ENCODE data around the gene PGAM2.
"Not testable (repeated sequence)": the region's sequence is repeated elsewhere in the genome, so short reads cannot be mapped to it uniquely, and the experiment has no call there.

The PGAM2 gene

DNA sequence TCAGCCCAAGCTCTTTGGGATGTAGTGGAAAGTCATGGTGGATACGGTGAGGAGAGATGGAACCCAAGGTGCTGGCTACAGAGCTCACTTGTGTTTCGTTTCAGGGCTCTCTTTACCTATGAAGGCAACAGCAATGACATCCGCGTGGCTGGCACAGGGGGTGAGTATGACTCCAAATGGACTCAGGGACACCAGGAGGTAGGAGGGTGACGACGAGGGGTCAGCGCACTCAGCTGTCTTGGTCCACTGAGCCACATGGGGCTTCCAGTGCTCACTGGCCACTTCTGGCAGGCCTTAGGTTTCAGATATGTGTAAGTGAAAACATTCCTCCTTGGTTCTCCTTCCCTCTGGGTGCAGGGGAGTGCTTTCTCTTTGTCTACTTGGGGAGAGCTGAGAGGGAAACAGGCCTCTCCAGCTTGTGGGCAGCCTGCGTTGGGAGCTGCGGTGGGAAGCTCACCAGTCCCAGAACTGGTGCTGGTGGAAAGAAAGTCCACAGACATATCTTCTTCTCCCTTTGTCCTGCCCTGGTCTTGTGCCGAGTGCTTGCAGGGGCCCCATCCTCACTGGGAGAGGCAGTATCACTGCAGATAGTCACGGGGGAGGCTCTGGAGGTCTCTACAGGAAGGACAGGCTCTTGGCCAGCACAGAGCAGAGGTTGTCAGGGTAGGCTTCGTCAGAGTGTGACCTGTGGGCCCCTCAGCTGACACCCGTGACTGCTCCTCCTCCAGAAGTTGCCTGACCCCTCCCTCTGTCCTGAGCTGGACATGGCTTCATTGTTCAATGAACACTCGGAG lies 15.0 kb downstream of the PGAM2 start:
- DNase-seq (ENCODE audit: low read depth) = no peak

- DNase-seq (ENCODE audit: low read depth) = no peak
Measured at GRCh38 chr7:44048031-44048795, 17.2 kb downstream of the PGAM2 start.

- DNase-seq (ENCODE audit: low read depth) = no peak
Measured at GRCh38 chr7:44046321-44047061, 18.9 kb downstream of the PGAM2 start.

DNA sequence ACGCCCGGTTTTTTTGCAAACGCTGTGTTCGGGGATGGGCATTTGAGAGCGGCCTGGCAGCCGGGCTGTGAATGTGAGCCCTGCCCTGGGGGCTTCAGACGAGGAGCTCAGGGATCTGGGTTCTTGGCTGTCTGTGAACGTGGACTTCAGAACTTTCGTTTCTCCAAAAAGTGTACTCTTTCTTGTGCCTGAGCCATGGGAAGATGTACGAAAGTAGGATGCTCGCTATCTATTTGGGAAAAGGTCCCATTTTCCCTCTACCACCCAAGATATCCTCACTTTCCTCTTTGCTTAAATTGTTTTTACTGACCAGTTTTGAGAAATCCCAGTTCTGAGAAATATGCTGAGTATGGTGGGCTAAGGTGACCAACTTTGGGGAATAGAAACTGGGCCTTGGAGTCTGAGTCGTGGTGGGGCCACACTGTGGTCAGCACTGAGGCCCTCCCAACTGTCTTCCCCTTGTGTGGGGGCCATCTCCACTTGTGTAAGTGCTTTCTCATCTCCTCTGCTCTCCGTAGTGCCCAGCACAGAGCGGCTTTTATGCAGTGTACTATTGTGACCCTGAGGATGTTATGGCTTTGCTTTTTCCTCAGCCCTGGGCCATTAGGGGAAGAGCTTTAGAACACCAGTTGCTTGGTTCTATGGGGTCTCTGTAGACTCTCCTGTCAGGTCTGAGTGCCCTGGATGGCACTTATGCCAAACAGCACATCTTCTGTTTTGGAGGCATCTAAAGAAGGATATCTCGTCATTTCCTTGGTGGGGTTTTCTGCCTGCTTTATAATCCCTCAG lies 19.9 kb downstream of the PGAM2 start:
- DNase-seq (ENCODE audit: low read depth) = no peak

- peak; percentile 34 for DNase-seq (ENCODE audit: low read depth)
Measured at GRCh38 chr7:44044315-44045225, 20.8 kb downstream of the PGAM2 start, which contains the start of gene DBNL. Gene DBNL (plus strand): TSS chr7:44044702. CDS start chr7:44044738, 36 bp downstream.

- no peak for DNase-seq (ENCODE audit: low read depth)
Measured at GRCh38 chr7:44043902-44044301, 21.5 kb downstream of the PGAM2 start.

- DNase-seq (ENCODE audit: low read depth) = no peak
Measured at GRCh38 chr7:44042221-44042620, 23.1 kb downstream of the PGAM2 start.

DNA sequence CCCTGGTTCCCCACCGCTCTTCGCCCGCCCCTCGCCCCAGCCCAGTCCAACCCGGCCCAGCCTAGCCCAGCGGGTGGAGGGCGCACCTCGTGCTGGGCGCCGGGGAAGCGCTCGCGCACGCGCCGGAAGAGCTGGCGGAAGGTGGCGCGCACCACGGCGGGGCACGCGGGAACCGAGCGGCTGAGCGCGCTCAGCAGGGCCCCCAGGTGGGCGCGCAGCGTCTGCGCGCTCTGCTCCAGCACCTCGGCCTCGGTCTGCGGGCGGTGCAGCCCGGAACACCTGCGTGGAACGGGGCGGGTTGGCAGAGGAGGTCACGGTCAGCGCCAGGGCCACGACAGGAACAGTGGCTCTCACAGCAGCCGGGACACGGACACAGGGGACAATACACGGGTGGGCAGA lies 24.9 kb downstream of the PGAM2 start:
- DNase-seq (ENCODE audit: low read depth) = not testable (repeated sequence)

DNA sequence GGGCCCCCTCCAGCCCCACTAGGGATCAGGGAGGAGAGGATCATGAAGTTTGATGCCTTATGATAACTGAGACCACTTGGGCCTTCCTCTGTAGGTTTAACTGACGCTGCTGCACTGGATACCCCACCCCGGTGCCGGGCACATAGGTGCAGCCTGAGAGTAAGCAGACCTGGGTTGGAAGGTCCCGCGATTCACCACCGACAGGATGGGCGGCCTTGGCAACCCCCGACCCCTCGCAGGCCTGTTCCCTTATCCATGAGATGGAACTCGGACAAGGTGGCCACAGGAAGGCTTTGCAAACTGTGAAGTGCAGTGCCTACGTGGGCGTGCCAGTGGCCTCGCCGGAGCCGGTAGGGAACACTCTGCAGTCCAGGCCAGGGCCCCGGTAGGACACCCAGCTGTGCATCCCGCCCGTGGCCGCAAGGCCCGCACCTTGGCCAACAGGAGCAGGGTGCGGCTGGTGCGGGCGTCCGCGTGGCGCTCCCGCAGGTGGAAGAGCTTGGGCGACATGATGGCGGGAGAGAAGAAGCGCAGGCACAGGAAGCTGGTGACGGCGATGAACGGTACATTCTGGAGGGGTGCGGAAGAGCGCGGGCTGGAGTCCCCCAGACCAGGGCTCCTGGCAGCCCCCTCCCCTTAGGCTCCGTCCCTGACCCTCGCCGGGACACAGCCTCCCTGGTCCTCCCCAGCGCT lies 25.4 kb downstream of the PGAM2 start:
- not testable (repeated sequence) for DNase-seq (ENCODE audit: low read depth)

DNA sequence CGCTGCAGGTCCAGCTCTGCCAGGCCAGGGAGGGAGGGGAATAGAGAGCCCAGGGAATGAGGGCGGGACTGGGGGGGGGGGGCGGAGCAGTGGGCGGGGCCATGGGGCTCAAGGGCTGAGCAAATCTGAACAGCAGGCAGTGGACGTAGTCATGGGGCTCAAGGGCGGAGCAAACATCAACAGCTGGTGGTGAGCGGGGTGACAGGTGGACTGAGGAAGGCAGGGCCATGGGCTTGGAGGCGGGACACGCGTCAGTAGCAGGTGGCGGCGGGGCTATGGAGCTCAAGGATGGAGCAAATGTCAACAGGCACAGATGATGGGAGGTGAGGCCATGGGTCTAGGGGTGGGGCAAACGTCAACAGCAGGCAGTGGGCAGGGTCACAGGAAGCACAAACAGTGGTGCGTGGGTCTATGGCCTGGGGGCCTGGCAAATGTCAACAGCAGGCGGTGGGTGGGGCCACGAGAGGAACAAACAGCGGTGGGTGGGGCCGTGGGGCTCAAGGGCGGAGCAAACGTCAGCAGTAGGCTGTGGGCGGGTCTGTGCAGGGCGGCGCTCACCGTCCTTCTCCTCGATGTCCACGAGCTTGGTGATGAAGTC lies 26.3 kb downstream of the PGAM2 start:
- DNase-seq (ENCODE audit: low read depth) = not testable (repeated sequence)

DNA sequence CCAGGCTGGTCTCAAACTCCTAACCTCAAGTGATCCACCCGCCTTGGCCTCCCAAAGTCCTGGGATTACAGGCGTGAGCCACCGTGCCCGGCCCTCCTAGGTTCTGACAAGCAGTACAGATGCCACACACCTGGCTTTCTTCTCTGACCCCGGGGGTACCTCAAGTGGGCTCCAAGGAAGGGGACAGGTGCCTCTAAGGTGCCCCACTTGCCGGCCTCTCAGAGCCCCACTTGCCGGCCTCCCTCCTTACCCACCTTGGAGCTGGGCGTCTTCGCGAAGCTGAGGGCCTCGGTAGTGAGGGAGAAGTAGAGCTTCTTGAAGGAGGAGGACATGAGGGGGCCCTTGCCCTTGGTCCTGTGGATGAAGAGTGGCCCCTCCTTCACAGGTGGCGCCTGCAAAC lies 26.8 kb downstream of the PGAM2 start:
- not testable (repeated sequence) for DNase-seq (ENCODE audit: low read depth)

GRCh38 chr7:44037951-44038350 lies 27.4 kb downstream of the PGAM2 start:
- not testable (repeated sequence) for DNase-seq (ENCODE audit: low read depth)

DNA sequence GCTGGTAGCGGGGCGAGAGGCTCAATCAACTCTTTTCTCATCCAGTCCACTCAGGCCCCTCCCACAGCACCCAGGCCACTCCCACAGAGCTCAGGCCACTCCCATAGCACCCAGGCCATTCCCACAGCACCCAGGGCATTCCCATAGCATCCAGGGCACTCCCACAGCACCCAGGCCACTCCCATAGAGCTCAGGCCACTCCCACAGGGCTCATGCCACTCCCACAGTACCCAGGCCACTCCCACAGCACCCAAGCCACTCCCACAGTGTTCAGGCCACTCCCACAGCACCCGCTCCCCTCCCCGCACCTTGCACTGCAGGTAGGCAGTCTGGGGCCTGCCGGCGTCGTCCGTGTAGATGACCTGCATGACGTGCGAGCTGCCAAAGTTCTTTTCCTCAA lies 29.0 kb downstream of the PGAM2 start:
- DNase-seq (ENCODE audit: low read depth) = not testable (repeated sequence)

DNA sequence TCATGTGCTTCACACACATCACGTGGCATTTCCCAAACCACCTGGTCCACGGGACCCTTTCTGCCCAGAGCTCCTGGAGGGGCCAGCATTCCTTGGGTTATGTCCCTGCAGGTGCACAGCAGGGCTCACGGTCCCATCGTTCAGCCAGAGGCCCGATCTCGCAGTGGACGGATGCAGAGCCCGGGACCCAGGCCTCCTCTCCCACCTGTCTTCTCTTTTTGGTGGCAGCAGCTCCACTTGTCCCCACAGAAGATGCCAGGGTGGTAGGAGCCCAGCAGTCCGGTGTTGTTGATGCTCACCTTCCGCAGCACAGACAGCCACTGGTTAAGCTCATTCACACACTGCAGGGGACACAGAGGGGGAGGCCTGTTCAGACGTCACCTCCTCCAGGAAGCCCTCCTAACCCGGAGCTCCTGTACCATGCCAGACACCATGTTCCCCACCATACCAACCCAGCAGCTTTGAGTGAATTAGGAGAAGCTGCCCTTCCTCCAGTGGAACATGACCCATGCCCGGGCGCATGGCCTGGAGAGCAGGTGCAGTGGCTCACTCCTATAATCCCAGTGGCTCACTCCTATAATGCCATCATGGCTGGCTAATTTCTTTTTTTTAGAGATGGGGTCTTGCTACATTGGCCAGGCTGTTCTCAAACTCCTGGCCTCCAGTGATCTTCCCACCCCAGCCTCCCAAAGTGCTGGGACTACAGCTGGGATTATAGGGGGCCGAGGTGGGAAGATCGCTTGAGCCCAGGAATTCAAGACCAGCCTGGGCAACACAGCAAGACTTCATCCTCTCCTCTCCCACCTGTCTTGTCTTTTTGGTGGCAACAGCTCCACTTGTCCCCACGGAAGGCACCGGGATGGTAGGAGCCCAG lies 31.2 kb downstream of the PGAM2 start:
- DNase-seq (ENCODE audit: low read depth) = not testable (repeated sequence)

- DNase-seq (ENCODE audit: low read depth) = not testable (repeated sequence)
Measured at GRCh38 chr7:44032031-44032430, 33.3 kb downstream of the PGAM2 start.

GRCh38 chr7:44031319-44031718 lies 34.0 kb downstream of the PGAM2 start:
- not testable (repeated sequence) for DNase-seq (ENCODE audit: low read depth)

DNA sequence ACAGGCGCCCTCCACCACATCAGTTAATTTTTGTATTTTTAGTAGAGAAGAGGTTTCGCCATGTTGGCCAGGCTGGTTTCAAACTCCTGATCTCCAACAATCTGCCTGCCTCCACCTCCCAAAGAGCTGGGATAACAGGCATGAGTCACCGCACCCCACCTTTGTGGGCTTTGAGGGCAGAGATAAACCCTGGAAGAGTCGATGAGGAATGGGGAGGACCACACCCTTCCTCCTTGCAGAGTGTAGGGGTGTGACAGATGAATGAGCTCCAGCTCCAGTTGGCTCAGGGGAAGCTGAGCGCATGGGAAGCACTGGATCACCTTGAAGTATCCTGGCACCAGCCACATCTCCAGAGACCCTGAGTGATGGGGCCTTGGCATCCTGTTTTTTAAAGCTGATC lies 35.3 kb downstream of the PGAM2 start:
- DNase-seq (ENCODE audit: low read depth) = not testable (repeated sequence)

- not testable (repeated sequence) for DNase-seq (ENCODE audit: low read depth)
Measured at GRCh38 chr7:44029433-44029832, 35.9 kb downstream of the PGAM2 start.

All from non-pigmented ciliary epithelial cell (primary cell).